Measurements from ENCODE around the gene ATN1.

Gene ATN1

DNA sequence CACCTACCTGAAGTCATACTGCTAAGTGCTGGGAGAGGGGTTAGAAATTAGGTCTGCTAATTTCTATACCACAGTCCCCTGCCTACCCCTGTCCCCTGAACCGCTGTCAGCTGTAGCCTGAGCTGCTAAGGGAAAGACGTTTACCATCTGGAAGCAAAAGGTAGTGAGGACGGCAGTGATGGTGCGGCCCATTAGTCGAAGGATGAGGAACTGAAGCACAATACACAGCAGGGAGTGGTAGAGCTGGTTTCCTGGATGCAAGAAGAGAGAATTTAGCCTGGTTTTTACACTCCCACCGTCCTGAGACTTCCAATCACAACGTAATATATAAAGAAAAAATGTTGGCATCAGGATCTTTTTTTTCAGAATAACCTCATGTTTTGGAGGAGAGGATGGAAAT lies 54.8 kb downstream of the ATN1 start:
- H3K27ac ChIP-seq, result no peak overlapping the region
- H3K9ac ChIP-seq (ENCODE audit: insufficient read length), result no peak overlapping the region
- TF ChIP-seq EZH2 (IDR thresholded peaks at IDR 0.05), result no peak
- no peak for TF ChIP-seq POLR2AphosphoS5 (IDR thresholded peaks at IDR 0.05; ENCODE audit: borderline replicate concordance, low read depth, low read length)
- no peak for TF ChIP-seq FOXP2 (optimal IDR thresholded peaks at IDR 0.05; ENCODE audit: control extremely low read depth, extremely low read length, insufficient read depth)
- DNase-seq (ENCODE audit: low read depth, low spot score), result no peak
- H3K36me3 ChIP-seq (ENCODE audit: insufficient read depth, low read length), result peaks cover 54% of the 10 kb centered on the region
- no peak overlapping the region for H3K4me3 ChIP-seq
- H3K9me3 ChIP-seq (ENCODE audit: low read depth, low read length), result no peaks in the 10 kb centered on the region

DNA sequence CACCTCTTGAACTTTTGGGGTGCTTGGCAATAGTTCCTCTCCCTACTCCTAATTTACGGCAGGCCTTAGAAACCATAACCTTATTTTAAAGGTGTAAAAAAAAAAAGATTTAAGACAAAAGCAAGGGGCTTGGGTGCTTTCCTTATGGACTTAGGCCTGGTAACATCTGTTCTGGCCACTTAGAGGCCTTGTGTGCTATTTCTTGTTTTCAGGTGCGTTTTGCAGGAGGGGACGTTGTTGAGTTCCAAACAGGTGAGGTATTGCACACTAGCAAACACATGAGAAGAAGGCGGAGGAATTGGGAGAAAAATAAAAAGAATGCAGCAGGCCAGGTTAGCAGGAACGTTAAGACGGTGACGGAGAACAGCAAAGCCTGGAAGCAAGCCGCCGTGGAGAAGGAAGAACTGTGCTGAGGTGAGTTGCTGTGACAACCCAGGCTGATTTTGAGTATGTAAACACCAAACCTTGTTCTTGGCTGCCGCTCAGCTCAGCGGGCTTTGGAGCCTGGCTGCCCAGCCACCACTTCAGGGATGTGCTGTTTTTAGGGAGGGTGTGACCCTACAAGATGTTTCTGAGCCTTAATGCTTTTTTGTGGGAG lies 60.3 kb downstream of the ATN1 start:
- H3K9me3 ChIP-seq (ENCODE audit: low read depth, low read length), result no peaks in the 10 kb centered on the region
- no peak overlapping the region for H3K27ac ChIP-seq
- no peak for TF ChIP-seq EZH2 (IDR thresholded peaks at IDR 0.05)
- TF ChIP-seq POLR2AphosphoS5 (IDR thresholded peaks at IDR 0.05; ENCODE audit: borderline replicate concordance, low read depth, low read length), result no peak
- no peak for TF ChIP-seq FOXP2 (optimal IDR thresholded peaks at IDR 0.05; ENCODE audit: control extremely low read depth, extremely low read length, insufficient read depth)
- peaks cover 39% of the 10 kb centered on the region for H3K36me3 ChIP-seq (ENCODE audit: insufficient read depth, low read length)
- H3K9ac ChIP-seq (ENCODE audit: insufficient read length), result no peak overlapping the region
- no peak for DNase-seq (ENCODE audit: low read depth, low spot score)
- no peak overlapping the region for H3K4me3 ChIP-seq

All from SK-N-MC (cell line).